ENCODE results near the gene MIP. TPM values are rescaled to one million over a fixed set of nuclear protein-coding genes. Genes with fewer than 3 reads are reported as not detected.
A peak's percentile ranks its signal among the peaks of the same experiment; 100 is the strongest.

MIP gene
- total and polyA plus RNA-seq, 2 of the 13 experiments (the other 11 are each of a cell fraction or from before 2014, with no cell fraction given), result not detected

GRCh38 chr12:56448860-56449621 is 5.4 kb downstream of the MIP start, which contains the start of gene TIMELESS (continued):
- no peak for TF ChIP-seq GABPA (IDR thresholded peaks at IDR 0.05; ENCODE audit: low read depth, low read length)
- no peak for TF ChIP-seq GABPA (CRISPR knock-in tag; IDR thresholded peaks at IDR 0.05; ENCODE audit: low read depth)
- TF ChIP-seq ZNF318 (CRISPR knock-in tag; IDR thresholded peaks at IDR 0.05), result no peak
- peak; percentile 75 for TF ChIP-seq HNRNPLL (IDR thresholded peaks at IDR 0.05; ENCODE audit: low read depth, low read length, poor library complexity, severe bottlenecking)
- peak; percentile 37; the same call in 1 of the 2 replicates for TF ChIP-seq ZNF331 (CRISPR knock-in tag; IDR thresholded peaks at IDR 0.05)
- 0 out of 2 replicates have a peak, but pooled peaks have one; percentile 72 for TF ChIP-seq ZNF616 (CRISPR knock-in tag; IDR thresholded peaks at IDR 0.05; ENCODE audit: low read depth)
- TF ChIP-seq GRHL1 (CRISPR knock-in tag; conservative IDR thresholded peaks at IDR 0.05), result no peak
- TF ChIP-seq ZNF572 (CRISPR knock-in tag; IDR thresholded peaks at IDR 0.05), result no peak
- 0 out of 2 replicates have a peak, but pooled peaks have one; percentile 15 for TF ChIP-seq RNF219 (CRISPR knock-in tag; IDR thresholded peaks at IDR 0.05)
- TF ChIP-seq ZNF512B (CRISPR knock-in tag; IDR thresholded peaks at IDR 0.05; ENCODE audit: borderline replicate concordance), result no peak
- no peak for TF ChIP-seq ZBTB3 (CRISPR knock-in tag; IDR thresholded peaks at IDR 0.05; ENCODE audit: borderline replicate concordance, low read depth)
- TF ChIP-seq CEBPB (IDR thresholded peaks at IDR 0.05; ENCODE audit: borderline replicate concordance, low read depth, low read length), result no peak
- TF ChIP-seq CHD4 (IDR thresholded peaks at IDR 0.05; ENCODE audit: borderline replicate concordance, low read length), result no peak

All from HepG2 (cell line).